A673 (cell line): Measurements from ENCODE around the gene CDC42BPB.

ENCODE experiments used
- CTCF ChIP-seq: fragments of 300-800, 200-600 bp; sonication (generic); conservative IDR thresholded peaks from 2 replicates; pipeline ENCODE4 v1.5.1; 2017; ENCODE audit warnings: low read depth, mild to moderate bottlenecking, antibody characterized with exemption, low read length, moderate library complexity, mixed read lengths
- EZH2 ChIP-seq: fragments of 200-600 bp; sonication (generic); IDR thresholded peaks from 2 replicates; pipeline ENCODE4 v1.6.1; 2017; ENCODE audit warnings: borderline replicate concordance, low read depth, mild to moderate bottlenecking, mixed read lengths, antibody characterized with exemption, low read length; ENCODE audit not compliant: poor library complexity, severe bottlenecking

DNA sequence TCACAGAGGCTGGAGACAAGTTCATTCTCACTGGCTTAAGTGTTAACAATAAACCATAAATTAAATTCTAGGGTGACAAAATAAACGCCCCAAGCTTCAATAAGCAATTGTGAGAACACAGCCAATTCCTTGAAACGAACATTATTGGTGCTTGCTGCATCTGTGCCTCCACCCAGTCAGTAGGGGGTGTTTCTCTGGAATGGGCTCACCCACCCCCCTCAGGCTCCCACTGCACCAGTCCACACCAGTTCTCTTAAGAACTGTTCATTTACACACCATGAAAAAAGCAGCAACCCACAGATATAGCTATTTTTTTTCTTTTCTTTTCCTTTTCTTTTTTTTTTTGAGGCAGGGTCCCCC, 34.7 kb downstream of the CDC42BPB start:
- TF ChIP-seq CTCF (no peak), EZH2 (no peak)
